Tibial artery (tissue), 4 donors: ENCODE data around the gene LDLRAD3.

Experiments
- DNase-seq, 2 donors: peaks; one replicate each; pipeline ENCODE4 v3.0.0-alpha.2; 2019
- H3K27ac ChIP-seq, 2 donors: fragments of 200-600 bp; sonication (generic) in 1 of 2; 1 replicate in 1 of 2; 2 replicates in 1 of 2; pipeline ENCODE4 v1.5.1; 2018 to 2019; ENCODE audit warnings: mild to moderate bottlenecking in 1 of 2
- H3K27me3 ChIP-seq, 2 donors: fragments of 200-600 bp; sonication (generic) in 1 of 2; one replicate each; pipeline versions ENCODE4 v1.5.1 to v1.6.0; 2016 to 2019
- H3K36me3 ChIP-seq, 3 donors: fragments of 200-600 bp; sonication (generic) in 2 of 3; one replicate each; pipeline ENCODE4 v1.5.1; 2016 to 2019; ENCODE audit warnings: mild to moderate bottlenecking in 2 of 3
- H3K4me1 ChIP-seq, 4 donors: fragments of 200-600 bp; sonication (generic) in 2 of 4; 1 replicate in 3 of 4; 2 replicates in 1 of 4; pipeline ENCODE4 v1.5.1; 2016 to 2019
- H3K4me3 ChIP-seq, 2 donors: fragments of 200-600 bp; sonication (generic) in 1 of 2; 1 replicate in 1 of 2; 2 replicates in 1 of 2; pipeline ENCODE4 v1.5.1; 2018 to 2019; ENCODE audit warnings: mild to moderate bottlenecking in 2 of 2
- H3K9me3 ChIP-seq, 3 donors: fragments of 200-600 bp; sonication (generic) in 1 of 3; one replicate each; pipeline ENCODE4 v1.5.1; 2016 to 2019
- intact Hi-C: fragments of 100-400 bp; cut with DNase I; formaldehyde crosslinking; loops from one replicate; pipeline ENCODE4 v1.15.0; 2023; ENCODE audit warnings: low total_unique reads
- TF ChIP-seq, protein P1 (sequence below), 2 experiments: fragments of 200-600 bp in 1 of 2; fragments of 450-650 bp in 1 of 2; IDR thresholded peaks; one replicate each; pipeline ENCODE4 v1.5.1; 2017 to 2019; ENCODE audit warnings: antibody characterized with exemption in 2 of 2, mild to moderate bottlenecking in 1 of 2, moderate library complexity in 1 of 2

The LDLRAD3 gene

DNA sequence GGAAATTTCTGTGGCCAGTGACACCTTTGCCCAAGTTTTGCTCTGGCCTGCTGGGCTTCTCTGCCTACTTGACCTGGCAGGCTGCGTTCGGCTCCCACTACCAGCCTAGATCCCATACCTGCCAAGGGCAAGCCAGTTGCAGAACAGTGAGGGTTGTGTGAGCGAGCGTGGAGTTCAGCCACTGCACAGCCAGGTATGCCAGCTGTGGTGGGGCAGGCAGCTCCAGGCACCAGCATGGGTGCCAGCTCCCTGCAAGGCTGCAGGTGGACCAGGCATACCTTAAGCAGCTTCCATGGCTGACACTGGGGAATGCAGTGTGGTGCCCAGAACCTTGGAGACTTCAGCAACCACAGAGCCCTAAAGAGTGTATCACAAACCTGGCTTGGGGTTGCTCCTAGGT is 133.5 kb downstream of the LDLRAD3 start:
- H3K9me3 ChIP-seq, result peaks cover 0 to 4% (median 0%) of the 10 kb centered on the region in 3 donors
- no peak overlapping the region for H3K27ac ChIP-seq
- DNase-seq, result no peak
- H3K36me3 ChIP-seq, result peaks cover 0 to 9% (median 4%) of the 10 kb centered on the region in 3 donors
- intact Hi-C loops, result no loop called here
- no peak overlapping the region for H3K4me3 ChIP-seq
- H3K4me1 ChIP-seq, result no peaks in the 10 kb centered on the region
- TF ChIP-seq, protein P1, sequence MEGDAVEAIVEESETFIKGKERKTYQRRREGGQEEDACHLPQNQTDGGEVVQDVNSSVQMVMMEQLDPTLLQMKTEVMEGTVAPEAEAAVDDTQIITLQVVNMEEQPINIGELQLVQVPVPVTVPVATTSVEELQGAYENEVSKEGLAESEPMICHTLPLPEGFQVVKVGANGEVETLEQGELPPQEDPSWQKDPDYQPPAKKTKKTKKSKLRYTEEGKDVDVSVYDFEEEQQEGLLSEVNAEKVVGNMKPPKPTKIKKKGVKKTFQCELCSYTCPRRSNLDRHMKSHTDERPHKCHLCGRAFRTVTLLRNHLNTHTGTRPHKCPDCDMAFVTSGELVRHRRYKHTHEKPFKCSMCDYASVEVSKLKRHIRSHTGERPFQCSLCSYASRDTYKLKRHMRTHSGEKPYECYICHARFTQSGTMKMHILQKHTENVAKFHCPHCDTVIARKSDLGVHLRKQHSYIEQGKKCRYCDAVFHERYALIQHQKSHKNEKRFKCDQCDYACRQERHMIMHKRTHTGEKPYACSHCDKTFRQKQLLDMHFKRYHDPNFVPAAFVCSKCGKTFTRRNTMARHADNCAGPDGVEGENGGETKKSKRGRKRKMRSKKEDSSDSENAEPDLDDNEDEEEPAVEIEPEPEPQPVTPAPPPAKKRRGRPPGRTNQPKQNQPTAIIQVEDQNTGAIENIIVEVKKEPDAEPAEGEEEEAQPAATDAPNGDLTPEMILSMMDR (IDR thresholded peaks at IDR 0.05), result no peak
- no peaks in the 10 kb centered on the region for H3K27me3 ChIP-seq

DNA sequence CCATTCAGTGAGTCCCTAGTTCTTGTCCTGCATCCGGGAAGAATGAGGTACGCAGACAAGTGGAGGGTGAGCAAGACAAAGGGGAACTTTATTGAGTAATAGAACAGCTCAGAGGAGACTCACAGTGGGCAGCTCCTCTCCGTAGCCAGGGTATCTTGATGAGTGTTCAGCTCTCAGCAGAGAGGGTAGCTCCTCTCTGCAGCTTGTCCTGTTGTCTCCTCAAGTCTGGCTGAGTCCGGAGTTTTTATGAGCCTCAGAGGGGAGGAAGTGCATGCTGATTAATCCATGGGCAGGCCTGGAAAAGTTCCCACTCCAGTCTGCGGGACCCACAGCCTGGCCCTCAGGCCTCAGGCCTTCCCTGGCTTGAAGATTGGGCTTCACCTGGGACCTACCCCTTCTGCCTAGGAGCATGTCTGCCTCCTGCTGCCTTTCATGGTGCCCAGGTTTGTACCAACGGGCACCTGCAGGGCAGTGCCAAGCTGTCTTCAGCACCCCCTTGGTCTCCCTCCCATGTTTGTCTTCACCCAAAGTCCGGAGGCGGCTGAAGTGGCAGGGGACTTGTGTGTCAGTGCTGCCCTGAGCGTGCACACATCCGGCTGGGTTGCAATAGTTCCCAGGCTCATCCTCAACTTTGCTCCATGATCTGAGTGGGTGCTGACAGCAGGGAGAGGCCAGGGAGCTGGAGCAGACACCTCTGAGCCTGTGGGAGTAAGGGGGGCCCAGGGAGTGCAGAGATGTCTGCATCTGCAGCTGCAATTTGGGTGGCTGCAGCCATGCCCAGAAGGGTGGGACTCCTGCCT is 134.2 kb downstream of the LDLRAD3 start:
- peaks cover 0 to 15% (median 11%) of the 10 kb centered on the region in 3 donors for H3K36me3 ChIP-seq
- no peak for DNase-seq
- TF ChIP-seq, protein P1 (IDR thresholded peaks at IDR 0.05), result no peak
- peaks cover 0 to 4% (median 0%) of the 10 kb centered on the region in 3 donors for H3K9me3 ChIP-seq
- no peak overlapping the region for H3K4me3 ChIP-seq
- intact Hi-C loops, result no loop called here
- H3K4me1 ChIP-seq, result no peaks in the 10 kb centered on the region
- H3K27me3 ChIP-seq, result no peaks in the 10 kb centered on the region
- no peak overlapping the region for H3K27ac ChIP-seq

DNA sequence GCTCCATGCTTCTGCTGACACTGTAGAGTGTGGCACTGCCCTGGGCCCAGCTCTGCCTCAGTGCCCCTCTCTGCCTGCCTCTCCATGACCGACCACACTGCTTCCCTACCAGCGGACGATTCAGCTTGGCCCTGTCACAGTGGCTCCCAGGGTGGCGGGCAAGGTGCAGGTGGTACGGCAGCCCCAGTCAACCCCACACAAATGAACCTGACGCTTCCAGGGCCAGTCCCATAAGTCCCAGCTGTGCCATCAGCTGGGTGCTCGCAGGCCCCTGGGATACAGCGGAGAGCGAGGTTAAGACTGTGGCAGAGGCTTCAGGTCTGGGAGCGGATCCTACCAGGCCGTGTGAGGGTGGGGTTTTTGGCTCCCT is 134.8 kb downstream of the LDLRAD3 start:
- H3K4me3 ChIP-seq, result no peak overlapping the region
- no peak overlapping the region for H3K27ac ChIP-seq
- intact Hi-C loops, result no loop called here
- no peak for DNase-seq
- no peaks in the 10 kb centered on the region for H3K27me3 ChIP-seq
- H3K4me1 ChIP-seq, result no peaks in the 10 kb centered on the region
- H3K9me3 ChIP-seq, result peaks cover 0 to 4% (median 0%) of the 10 kb centered on the region in 3 donors
- TF ChIP-seq, protein P1 (IDR thresholded peaks at IDR 0.05), result no peak
- peaks cover 0 to 15% (median 11%) of the 10 kb centered on the region in 3 donors for H3K36me3 ChIP-seq

DNA sequence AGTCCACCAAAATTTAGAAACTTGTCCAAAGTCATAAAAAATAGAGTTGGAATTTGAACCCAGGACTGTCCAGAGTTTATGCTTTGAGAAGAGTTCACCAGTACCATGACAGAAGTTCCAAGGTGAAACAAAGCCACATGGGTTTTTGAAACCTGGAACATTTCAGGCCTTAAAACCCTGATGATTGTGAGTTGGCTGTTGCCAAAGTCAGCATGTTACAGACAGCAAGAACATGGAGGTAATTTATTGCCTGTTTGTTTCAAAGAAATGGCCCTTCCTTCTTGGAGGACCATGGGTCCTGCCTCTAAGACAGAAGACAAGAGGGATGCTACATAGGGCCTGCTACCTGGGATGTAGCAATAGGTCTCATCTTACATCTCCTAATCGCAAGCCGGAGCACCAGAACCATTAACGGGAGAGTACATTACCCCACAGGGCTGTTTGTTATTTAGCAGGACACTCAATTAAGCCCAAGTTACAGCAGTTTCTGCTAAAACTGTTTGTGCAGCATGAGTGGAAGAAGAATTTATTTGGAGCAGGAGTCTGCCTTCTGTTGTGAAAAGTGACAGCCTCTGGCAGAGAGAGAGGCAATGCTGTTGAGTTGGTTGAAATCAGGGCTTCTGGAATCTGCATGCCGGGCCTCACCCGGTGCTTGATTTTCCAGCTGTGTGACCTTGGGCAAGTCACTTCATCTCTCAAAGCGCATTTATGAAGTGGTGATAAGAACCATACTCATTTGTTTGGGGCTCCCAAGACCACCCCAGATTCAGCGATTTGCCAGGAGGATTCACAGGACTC is 136.2 kb downstream of the LDLRAD3 start:
- intact Hi-C loops, result no loop called here
- TF ChIP-seq, protein P1 (IDR thresholded peaks at IDR 0.05), result no peak
- H3K4me1 ChIP-seq, result no peaks in the 10 kb centered on the region
- H3K36me3 ChIP-seq, result peaks cover 0 to 19% (median 15%) of the 10 kb centered on the region in 3 donors
- H3K27me3 ChIP-seq, result no peaks in the 10 kb centered on the region
- peaks cover 0 to 4% (median 0%) of the 10 kb centered on the region in 3 donors for H3K9me3 ChIP-seq
- no peak overlapping the region for H3K27ac ChIP-seq
- DNase-seq, result no peak
- no peak overlapping the region for H3K4me3 ChIP-seq

DNA sequence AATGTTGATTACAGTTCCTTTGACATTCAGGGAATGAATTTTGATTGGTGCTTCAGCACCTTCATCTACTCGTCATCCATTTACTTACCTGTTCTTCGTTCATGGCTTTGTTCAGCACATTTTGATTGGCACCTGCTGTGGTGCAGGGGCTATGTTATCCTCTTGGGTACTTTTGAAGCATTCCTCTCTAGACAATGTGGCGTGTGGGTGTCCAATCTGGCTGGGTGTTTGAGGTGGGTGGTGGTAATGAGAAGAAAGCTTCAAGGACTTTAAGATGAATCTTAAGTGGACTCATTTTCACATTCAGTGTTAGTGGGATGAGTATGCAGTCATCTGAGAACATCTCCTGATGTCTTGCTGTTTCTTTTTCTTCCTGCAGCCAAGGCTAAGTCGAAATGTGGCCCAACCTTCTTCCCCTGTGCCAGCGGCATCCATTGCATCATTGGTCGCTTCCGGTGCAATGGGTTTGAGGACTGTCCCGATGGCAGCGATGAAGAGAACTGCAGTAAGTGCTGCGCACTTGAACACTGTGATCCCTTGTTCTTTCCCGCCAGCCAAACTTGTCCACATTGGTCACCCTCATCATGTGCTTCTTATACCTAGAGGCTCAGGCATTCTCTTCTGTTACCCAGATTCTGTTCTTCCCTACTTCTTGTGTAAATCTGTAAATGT is 137.5 kb downstream of the LDLRAD3 start:
- intact Hi-C loops, result no loop called here
- Histone ChIP-seq H3K9me3 (no peaks in the 10 kb centered on the region), H3K4me3 (no peak overlapping the region), H3K36me3 (peaks cover 0 to 23% (median 15%) of the 10 kb centered on the region in 3 donors), H3K27ac (no peak overlapping the region), H3K27me3 (no peaks in the 10 kb centered on the region), H3K4me1 (no peaks in the 10 kb centered on the region)
- no peak for DNase-seq
- TF ChIP-seq, protein P1 (IDR thresholded peaks at IDR 0.05), result no peak
